K562 (cell line): Measurements from ENCODE around the gene TMEM273. TPM values are rescaled to one million over a fixed set of nuclear protein-coding genes. Genes with fewer than 3 reads are reported as not detected.

Experiments
- ATAC-seq: fragments of 200-7000 bp; cut with Tn5 transposase; 3 replicates; pipeline ENCODE4 v1.9.1; 2020; ENCODE audit warnings: moderate library complexity
- BruUV-seq: library from RNA; stranded (reverse); fragments of 400-500 nt; replicated peaks from 2 replicates; lab custom pipeline; 2021; lab: Mats Ljungman, UMichigan
- CTCF ChIA-PET: fragments of 300-600 bp; formaldehyde crosslinking; extraction: SDS; loops from one replicate; lab custom pipeline; 2021; ENCODE audit warnings: low intra/inter-chr PET ratio; lab: Yijun Ruan, JAX
- POLR2A ChIA-PET: fragments of 300-600, 350-650 bp; sonication (Branson Sonifier 250); formaldehyde crosslinking; extraction: SDS; loops from one replicate; lab custom pipeline; 2021; ENCODE audit warnings: antibody characterized with exemption, inconsistent platforms; lab: Yijun Ruan, JAX
- DNase-seq, 4 experiments: peaks; one replicate each; pipeline versions ENCODE4 v3.0.0 to v3.0.0-alpha.2; 2011 to 2018; ENCODE audit warnings: low spot score in 3 of 4, mixed read lengths in 3 of 4; ENCODE audit errors: extremely low read depth in 1 of 4
- FAIRE-seq: peaks from 2 replicates; lab custom pipeline; 2011; peaks lifted over from hg19 to GRCh38; lab: Jason Lieb, UNC
- H2AFZ ChIP-seq: 2 replicates; pipeline ENCODE4 v1.6.0; 2011; ENCODE audit warnings: low read depth, low read length, control low read depth, inconsistent platforms
- H3K27ac ChIP-seq: fragments of 200-600 bp; 3 replicates; pipeline ENCODE4 v1.8.0; 2011; ENCODE audit warnings: low read depth, mild to moderate bottlenecking, control low read depth, inconsistent platforms, low read length, moderate library complexity, mixed read lengths; ENCODE audit errors: extremely low read depth
- H3K27me3 ChIP-seq, 2 experiments: fragments of 300-600 bp in 1 of 2; 2 replicates in 1 of 2; 3 replicates in 1 of 2; pipeline versions ENCODE4 v1.6.0 to v1.8.0; 2011; ENCODE audit warnings: inconsistent platforms in 2 of 2, low read length in 2 of 2, mild to moderate bottlenecking in 1 of 2, mixed read lengths in 1 of 2, moderate library complexity in 1 of 2; ENCODE audit not compliant: control insufficient read depth in 2 of 2, insufficient read depth in 2 of 2
- H3K36me3 ChIP-seq: fragments of 300-600 bp; 3 replicates; pipeline ENCODE4 v1.8.0; 2011; ENCODE audit warnings: mild to moderate bottlenecking, low read length, inconsistent platforms; ENCODE audit not compliant: control insufficient read depth, insufficient read depth
- H3K4me1 ChIP-seq, 2 experiments: fragments of 200-600 bp in 1 of 2; replicated peaks in 1 of 2; 2 replicates in 1 of 2; 3 replicates in 1 of 2; pipeline versions ENCODE4 v1.5.1 to v1.8.0; 2011; ENCODE audit warnings: inconsistent platforms in 2 of 2, low read length in 2 of 2, mild to moderate bottlenecking in 1 of 2, mixed read lengths in 1 of 2, moderate library complexity in 1 of 2; ENCODE audit not compliant: control insufficient read depth in 2 of 2, insufficient read depth in 2 of 2
- H3K4me2 ChIP-seq: 2 replicates; pipeline ENCODE4 v1.6.1; 2011; ENCODE audit warnings: low read length, control low read depth, inconsistent platforms, mixed read lengths; ENCODE audit not compliant: insufficient read depth
- H3K4me3 ChIP-seq: fragments of 200-600 bp; sonication (generic), shearing (Covaris generic); 2 replicates; pipeline ENCODE4 v1.5.1; 2016; ENCODE audit warnings: control low read depth, inconsistent platforms
- H3K79me2 ChIP-seq: fragments of 200-600 bp; 3 replicates; pipeline ENCODE4 v1.8.0; 2011; ENCODE audit warnings: low read length, inconsistent platforms; ENCODE audit not compliant: control insufficient read depth, insufficient read depth
- H3K9ac ChIP-seq, 2 experiments: 2 replicates each; pipeline versions ENCODE4 v1.6.0 to v1.6.1; 2011; ENCODE audit warnings: low read depth in 2 of 2, low read length in 2 of 2, control low read depth in 1 of 2, inconsistent platforms in 1 of 2, mild to moderate bottlenecking in 1 of 2, mixed read lengths in 1 of 2; ENCODE audit not compliant: insufficient read depth in 1 of 2
- H3K9me1 ChIP-seq: one replicate; pipeline ENCODE4 v1.6.0; 2011; ENCODE audit warnings: inconsistent platforms, mild to moderate bottlenecking, low read length, moderate library complexity; ENCODE audit not compliant: control insufficient read depth, insufficient read depth
- H3K9me3 ChIP-seq: replicated peaks from 2 replicates; pipeline ENCODE4 v1.5.1; 2011; ENCODE audit warnings: low read depth, low read length, inconsistent platforms; ENCODE audit not compliant: control insufficient read depth, insufficient read depth
- H4K20me1 ChIP-seq: replicated peaks from 2 replicates; pipeline ENCODE4 v1.6.1; 2011; ENCODE audit warnings: low read length, inconsistent platforms, mixed read lengths; ENCODE audit not compliant: control insufficient read depth, insufficient read depth
- ARID1B ChIP-seq: fragments of 450-650 bp; IDR thresholded peaks from 2 replicates; pipeline ENCODE4 v1.6.1; 2016; ENCODE audit warnings: antibody characterized with exemption, mild to moderate bottlenecking, inconsistent platforms
- BCL6 ChIP-seq: fragments of 250-450 bp; sonication (Bioruptor Pico); IDR thresholded peaks from 2 replicates; pipeline ENCODE4 v1.4.0; 2020
- BRD4 ChIP-seq: fragments of 200-600 bp; sonication (generic); IDR thresholded peaks from 2 replicates; pipeline ENCODE4 v1.6.1; 2017; ENCODE audit warnings: inconsistent platforms
- CEBPG ChIP-seq, 3 experiments: fragments of 200-800 bp in 1 of 3; sonication (Bioruptor generic) in 1 of 3; sonication (generic) in 1 of 3; formaldehyde crosslinking in 1 of 3; IDR thresholded peaks in 2 of 3; conservative IDR thresholded peaks in 1 of 3; 2 replicates each; pipeline versions ENCODE4 v1.6.1 to v1.8.0; 2016 to 2022; ENCODE audit warnings: missing compliant biosample characterization in 2 of 3, missing genetic modification characterization in 2 of 3, mild to moderate bottlenecking in 1 of 3, missing genetic modification reagents in 1 of 3
- CSDE1 ChIP-seq, 2 experiments: fragments of 450-650 bp; IDR thresholded peaks; 2 replicates each; pipeline ENCODE4 v1.6.1; 2016; ENCODE audit warnings: mild to moderate bottlenecking in 1 of 2
- KAT8 ChIP-seq: fragments of 450-650 bp; IDR thresholded peaks from 2 replicates; pipeline ENCODE4 v1.6.1; 2016; ENCODE audit warnings: low read depth, mild to moderate bottlenecking
- MAZ ChIP-seq, 2 experiments: fragments of 450-650 bp in 1 of 2; sonication (generic) in 1 of 2; formaldehyde crosslinking; IDR thresholded peaks in 1 of 2; conservative IDR thresholded peaks in 1 of 2; 2 replicates each; pipeline versions ENCODE4 v1.4.0 to v1.5.0; 2020; ENCODE audit warnings: mild to moderate bottlenecking in 1 of 2, missing genetic modification reagents in 1 of 2
- MTA1 ChIP-seq: fragments of 450-650 bp; IDR thresholded peaks from 2 replicates; pipeline ENCODE4 v1.6.1; 2017; ENCODE audit warnings: borderline replicate concordance
- NFXL1 ChIP-seq: fragments of 450-650 bp; formaldehyde crosslinking; IDR thresholded peaks from 2 replicates; pipeline ENCODE4 v1.4.0; 2021; ENCODE audit warnings: mild to moderate bottlenecking
- OTX1 ChIP-seq: fragments of 450-650 bp; formaldehyde crosslinking; IDR thresholded peaks from 2 replicates; pipeline ENCODE4 v1.4.0; 2022; ENCODE audit warnings: mild to moderate bottlenecking
- POLR3G ChIP-seq: IDR thresholded peaks from 2 replicates; pipeline ENCODE4 v1.6.1; 2011; ENCODE audit not compliant: insufficient read length, insufficient replicate concordance; ENCODE audit errors: extremely low read depth
- TCF3 ChIP-seq: sonication (generic); formaldehyde crosslinking; IDR thresholded peaks from 2 replicates; pipeline ENCODE4 v1.4.0; 2020; ENCODE audit warnings: mild to moderate bottlenecking, missing genetic modification reagents
- TEAD4 ChIP-seq, 2 experiments: sonication (generic) in 1 of 2; formaldehyde crosslinking in 1 of 2; IDR thresholded peaks; 2 replicates each; pipeline versions ENCODE4 v1.6.1 to v1.8.0; 2012 to 2022; ENCODE audit warnings: borderline replicate concordance in 1 of 2, inconsistent platforms in 1 of 2, low read length in 1 of 2, mild to moderate bottlenecking in 1 of 2, missing genetic modification reagents in 1 of 2
- WHSC1 ChIP-seq: IDR thresholded peaks from one replicate; pipeline ENCODE4 v1.6.1; 2012; ENCODE audit warnings: low read length, control low read depth, inconsistent platforms
- ZBTB17 ChIP-seq: fragments of 450-650 bp; formaldehyde crosslinking; IDR thresholded peaks from 2 replicates; pipeline ENCODE4 v1.4.0; 2020; ENCODE audit warnings: mild to moderate bottlenecking
- WGBS: fragments of 100-300 bp; shearing (Covaris generic); methylation state at CpG from one replicate; pipeline ENCODE4 v1.1.6; 2016; ENCODE audit warnings: low coverage, mixed read lengths; ENCODE audit not compliant: insufficient coverage; ENCODE audit errors: missing lambda C conversion rate; 5-methylcytosine and 5-hydroxymethylcytosine counted together
- in situ Hi-C: fragments of 300-500 bp; cut with MboI; formaldehyde crosslinking; loops from 4 replicates; pipeline ENCODE4 v1.15.0; 2018; ENCODE audit warnings: inconsistent platforms, mixed read lengths
- intact Hi-C: fragments of 100-400 bp; cut with micrococcal nuclease; formaldehyde crosslinking; loops from 2 replicates; pipeline ENCODE4 v1.14.2; 2022
- polyA plus RNA-seq, 8 experiments: library from polyadenylated mRNA; depleted of rRNA in 4 of 8; stranded (reverse) in 5 of 8; unstranded in 3 of 8; fragments of >200 nt; fragmentation: Nextera tagmentation in 2 of 8; fragmentation: Illumina TruSeq in 1 of 8; extraction: Ambion mirVana in 2 of 8; extraction: Trizol in 1 of 8; gene quantifications; 2 replicates each; pipeline versions ENCODE4 v1.2.1 to v1.2.3, GENCODE V29; 2011 to 2014; ENCODE audit warnings: inconsistent platforms in 1 of 8, missing spikeins in 1 of 8
- total RNA-seq, 7 experiments: library from RNA; depleted of rRNA in 6 of 7; stranded (reverse); fragments of >200 nt in 6 of 7; fragmentation: Illumina TruSeq in 2 of 7; extraction: Trizol in 2 of 7; gene quantifications; 2 replicates each; pipeline versions ENCODE4 v1.2.1 to v1.2.3, GENCODE V29; 2011 to 2021; ENCODE audit warnings: low replicate concordance in 1 of 7
- TF ChIP-seq, protein P1 (sequence below): fragments of 450-650 bp; formaldehyde crosslinking; conservative IDR thresholded peaks from 2 replicates; pipeline ENCODE4 v1.4.0; 2022; ENCODE audit warnings: mild to moderate bottlenecking, missing genetic modification characterization
- TF ChIP-seq, protein P2 (sequence below): IDR thresholded peaks from 2 replicates; pipeline ENCODE4 v1.6.1; 2016; ENCODE audit warnings: missing genetic modification characterization, missing compliant biosample characterization
- TF ChIP-seq, protein P3 (sequence below), 2 experiments: fragments of 450-650 bp in 1 of 2; sonication (generic) in 1 of 2; formaldehyde crosslinking; conservative IDR thresholded peaks; 2 replicates each; pipeline versions ENCODE4 v1.4.0 to v1.8.1; 2020 to 2022; ENCODE audit warnings: mild to moderate bottlenecking in 1 of 2, missing genetic modification reagents in 1 of 2

The TMEM273 gene
- total and polyA plus RNA-seq, 9 of the 15 experiments (the other 6 are each of a cell fraction or from before 2014, with no cell fraction given) = 39.2 to 131 (median 95.6) TPM

DNA sequence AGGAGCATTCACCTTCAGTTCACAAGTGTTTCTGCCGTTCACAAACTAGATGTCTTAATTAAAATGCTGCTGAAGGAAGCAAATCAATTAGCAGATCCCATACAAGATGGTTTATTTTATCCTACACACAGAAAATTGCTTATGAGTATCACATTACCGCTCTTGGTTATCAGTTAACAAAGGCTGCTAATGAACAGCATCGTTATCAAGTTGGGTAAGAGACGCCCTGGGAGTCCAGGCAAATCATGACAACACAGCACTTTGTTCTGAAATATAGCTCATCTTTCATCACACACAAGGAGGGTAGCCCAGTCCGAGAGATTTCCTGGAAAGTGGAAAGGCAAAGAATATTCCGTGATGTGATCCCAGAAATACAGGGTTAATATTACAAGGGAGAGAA, 33.5 kb downstream of the TMEM273 start (continued):
- peak; percentile 74 for TF ChIP-seq TCF3 (CRISPR knock-in tag)
- TF ChIP-seq TEAD4 (IDR thresholded peaks at IDR 0.05; ENCODE audit: low read length) = peak; percentile 61
- no peak for TF ChIP-seq TEAD4 (CRISPR knock-in tag; IDR thresholded peaks at IDR 0.05; ENCODE audit: borderline replicate concordance)

DNA sequence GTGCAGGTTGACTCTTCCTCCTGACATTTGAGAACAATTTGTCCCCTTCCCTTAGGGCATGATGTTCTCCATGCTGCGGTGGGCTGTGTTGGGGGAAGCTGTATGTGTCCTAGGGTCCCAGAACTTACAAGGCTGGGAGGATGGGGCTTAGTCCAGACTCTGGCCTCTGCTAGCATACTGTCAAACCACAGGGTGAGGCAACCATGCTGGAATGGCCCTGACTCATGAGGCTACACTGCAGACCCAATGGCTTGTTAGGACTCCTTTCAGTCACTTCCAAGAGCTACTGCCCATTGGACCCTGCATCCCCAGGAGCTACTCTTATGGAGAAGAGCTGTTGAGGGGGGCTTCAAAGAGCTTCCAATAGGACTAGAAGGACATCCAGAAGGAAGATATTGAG, 34.2 kb downstream of the TMEM273 start:
- CTCF ChIA-PET = no interaction called here
- H3K27me3 ChIP-seq = no peaks in the 10 kb centered on the region
- no peaks in the 10 kb centered on the region for H3K9me3 ChIP-seq
- FAIRE-seq (peak; percentile 26), DNase-seq (no peak), ATAC-seq (peak; percentile 65)
- H3K9me1 ChIP-seq = no peaks in the 10 kb centered on the region
- H3K27ac ChIP-seq = no peak overlapping the region
- H3K4me2 ChIP-seq = peak overlapping the region; percentile 30; the same call in 1 of the 2 replicates
- WGBS = 100% methylated on average over 1 of the region's 1 CpG
- H3K4me3 ChIP-seq = no peak overlapping the region
- H2AFZ ChIP-seq = peak overlapping the region; percentile 55
- H3K9ac ChIP-seq = peak overlapping the region in 1 of 2 experiments; percentile 5; a peak in 2 of 4 replicates
- H3K36me3 ChIP-seq = peaks cover 25% of the 10 kb centered on the region; the same call in 1 of the 3 replicates
- in situ Hi-C loops (no loop called here), intact Hi-C loops (no loop called here)
- H4K20me1 ChIP-seq = no peaks in the 10 kb centered on the region
- POLR2A ChIA-PET = interaction anchor here (0.6 to 3.1 kb wide), 6 partner anchors 8 to 143 kb away, joined by 3 to 19 read pairs (median 4); no protein-coding TSS in a partner anchor
- H3K4me1 ChIP-seq = peaks cover 15 to 26% of the 10 kb centered on the region in 2 experiments; a peak in 3 of 5 replicates
- no peaks in the 10 kb centered on the region for H3K79me2 ChIP-seq
- no TSS peak for BruUV-seq
- TF ChIP-seq, protein P1, sequence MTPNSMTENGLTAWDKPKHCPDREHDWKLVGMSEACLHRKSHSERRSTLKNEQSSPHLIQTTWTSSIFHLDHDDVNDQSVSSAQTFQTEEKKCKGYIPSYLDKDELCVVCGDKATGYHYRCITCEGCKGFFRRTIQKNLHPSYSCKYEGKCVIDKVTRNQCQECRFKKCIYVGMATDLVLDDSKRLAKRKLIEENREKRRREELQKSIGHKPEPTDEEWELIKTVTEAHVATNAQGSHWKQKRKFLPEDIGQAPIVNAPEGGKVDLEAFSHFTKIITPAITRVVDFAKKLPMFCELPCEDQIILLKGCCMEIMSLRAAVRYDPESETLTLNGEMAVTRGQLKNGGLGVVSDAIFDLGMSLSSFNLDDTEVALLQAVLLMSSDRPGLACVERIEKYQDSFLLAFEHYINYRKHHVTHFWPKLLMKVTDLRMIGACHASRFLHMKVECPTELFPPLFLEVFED (CRISPR knock-in tag) = peak; percentile 58; the same call in 1 of the 2 replicates
- TF ChIP-seq POLR3G = no peak
- TF ChIP-seq CSDE1 (IDR thresholded peaks at IDR 0.05) = no peak
- TF ChIP-seq NFXL1 = peak; percentile 54
- no peak for TF ChIP-seq WHSC1
- TF ChIP-seq, protein P2, sequence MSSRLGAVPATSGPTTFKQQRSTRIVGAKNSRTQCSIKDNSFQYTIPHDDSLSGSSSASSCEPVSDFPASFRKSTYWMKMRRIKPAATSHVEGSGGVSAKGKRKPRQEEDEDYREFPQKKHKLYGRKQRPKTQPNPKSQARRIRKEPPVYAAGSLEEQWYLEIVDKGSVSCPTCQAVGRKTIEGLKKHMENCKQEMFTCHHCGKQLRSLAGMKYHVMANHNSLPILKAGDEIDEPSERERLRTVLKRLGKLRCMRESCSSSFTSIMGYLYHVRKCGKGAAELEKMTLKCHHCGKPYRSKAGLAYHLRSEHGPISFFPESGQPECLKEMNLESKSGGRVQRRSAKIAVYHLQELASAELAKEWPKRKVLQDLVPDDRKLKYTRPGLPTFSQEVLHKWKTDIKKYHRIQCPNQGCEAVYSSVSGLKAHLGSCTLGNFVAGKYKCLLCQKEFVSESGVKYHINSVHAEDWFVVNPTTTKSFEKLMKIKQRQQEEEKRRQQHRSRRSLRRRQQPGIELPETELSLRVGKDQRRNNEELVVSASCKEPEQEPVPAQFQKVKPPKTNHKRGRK (tag) = no peak
- TF ChIP-seq OTX1 (CRISPR knock-in tag) = 0 out of 2 replicates have a peak, but pooled peaks have one; percentile 79
- no peak for TF ChIP-seq MTA1
- no peak for TF ChIP-seq ARID1B
- TF ChIP-seq BCL6 (CRISPR knock-in tag) = no peak
- no peak for TF ChIP-seq KAT8
- peak in 1 of 2 experiments; percentile 16; a peak in 1 of 4 replicates for TF ChIP-seq MAZ (CRISPR knock-in tag; conservative IDR thresholded peaks at IDR 0.05 in 1 of 2, IDR thresholded peaks at IDR 0.05 in 1 of 2)
- TF ChIP-seq ZBTB17 (CRISPR knock-in tag) = 0 out of 2 replicates have a peak, but pooled peaks have one; percentile 27
- TF ChIP-seq, protein P3, sequence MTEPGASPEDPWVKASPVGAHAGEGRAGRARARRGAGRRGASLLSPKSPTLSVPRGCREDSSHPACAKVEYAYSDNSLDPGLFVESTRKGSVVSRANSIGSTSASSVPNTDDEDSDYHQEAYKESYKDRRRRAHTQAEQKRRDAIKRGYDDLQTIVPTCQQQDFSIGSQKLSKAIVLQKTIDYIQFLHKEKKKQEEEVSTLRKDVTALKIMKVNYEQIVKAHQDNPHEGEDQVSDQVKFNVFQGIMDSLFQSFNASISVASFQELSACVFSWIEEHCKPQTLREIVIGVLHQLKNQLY (CRISPR knock-in tag; conservative IDR thresholded peaks at IDR 0.05) = no peak
- no peak for TF ChIP-seq BRD4
- peak; percentile 63 for TF ChIP-seq CEBPG (CRISPR knock-in tag; IDR thresholded peaks at IDR 0.05)
- TF ChIP-seq CEBPG (tag; conservative IDR thresholded peaks at IDR 0.05 in 1 of 2, IDR thresholded peaks at IDR 0.05 in 1 of 2) = peak in 1 of 2 experiments; percentile 59; a peak in 1 of 4 replicates
